HepG2 (cell line): ENCODE data around the gene DDX1. TPM values are rescaled to one million over a fixed set of nuclear protein-coding genes. Genes with fewer than 3 reads are reported as not detected.

ENCODE experiments used
- ATAC-seq: fragments of 200-7000 bp; cut with Tn5 transposase; 3 replicates; pipeline ENCODE4 v1.9.1; 2020; ENCODE audit warnings: mild to moderate bottlenecking, moderate library complexity
- BruUV-seq: library from RNA; stranded (reverse); fragments of 400-500 nt; replicated peaks from 2 replicates; lab custom pipeline; 2021; lab: Mats Ljungman, UMichigan
- CTCF ChIA-PET: fragments of 300-600 bp; formaldehyde crosslinking; extraction: SDS; loops from one replicate; lab custom pipeline; 2021; ENCODE audit warnings: low total read pairs, inconsistent platforms, low intra/inter-chr PET ratio; lab: Yijun Ruan, JAX
- POLR2A ChIA-PET: fragments of 350-600 bp; sonication (Branson Sonifier 250); formaldehyde crosslinking; loops from one replicate; lab custom pipeline; 2020; ENCODE audit warnings: antibody characterized with exemption, inconsistent platforms; lab: Yijun Ruan, JAX
- DNase-seq: peaks from one replicate; pipeline ENCODE4 v3.0.0-alpha.2; 2015; ENCODE audit warnings: low spot score
- FAIRE-seq: peaks from 3 replicates; lab custom pipeline; 2011; peaks lifted over from hg19 to GRCh38; lab: Jason Lieb, UNC
- H2AFZ ChIP-seq: one replicate; pipeline ENCODE4 v1.6.1; 2011; ENCODE audit warnings: low read length, inconsistent platforms
- H3K27ac ChIP-seq: fragments of 300-600 bp; 3 replicates; pipeline ENCODE4 v1.8.0; 2011; ENCODE audit warnings: mixed run types, mild to moderate bottlenecking, mixed read lengths, low read length, inconsistent platforms; ENCODE audit not compliant: insufficient read depth; ENCODE audit errors: extremely low read length
- H3K27me3 ChIP-seq, 2 experiments: fragments of 200-600 bp in 1 of 2; 2 replicates in 1 of 2; 3 replicates in 1 of 2; pipeline versions ENCODE4 v1.6.0 to v1.8.0; 2011; ENCODE audit warnings: low read length in 2 of 2, mild to moderate bottlenecking in 2 of 2, moderate library complexity in 2 of 2, inconsistent platforms in 1 of 2; ENCODE audit not compliant: insufficient read depth in 2 of 2, control insufficient read depth in 1 of 2
- H3K36me3 ChIP-seq, 2 experiments: fragments of 200-600 bp in 1 of 2; replicated peaks in 1 of 2; 2 replicates in 1 of 2; 3 replicates in 1 of 2; pipeline versions ENCODE4 v1.5.1 to v1.8.0; 2011; ENCODE audit warnings: low read length in 2 of 2, inconsistent platforms in 1 of 2; ENCODE audit not compliant: insufficient read depth in 2 of 2, control insufficient read depth in 1 of 2
- H3K4me1 ChIP-seq: 2 replicates; pipeline ENCODE4 v1.5.1; 2012; ENCODE audit warnings: low read length, inconsistent platforms; ENCODE audit not compliant: insufficient read depth
- H3K4me2 ChIP-seq: 2 replicates; pipeline ENCODE4 v1.6.0; 2011; ENCODE audit warnings: low read depth, low read length, inconsistent platforms
- H3K4me3 ChIP-seq, 3 experiments: fragments of 200-600 bp in 1 of 3; sonication (generic), shearing (Covaris generic) in 1 of 3; replicated peaks in 1 of 3; 2 replicates each; pipeline ENCODE4 v1.5.1; 2011 to 2016; ENCODE audit warnings: low read length in 3 of 3, inconsistent platforms in 2 of 3, low read depth in 2 of 3, mild to moderate bottlenecking in 2 of 3, control low read depth in 1 of 3, mixed read lengths in 1 of 3; ENCODE audit not compliant: insufficient read depth in 1 of 3
- H3K79me2 ChIP-seq: one replicate; pipeline ENCODE4 v1.6.1; 2011; ENCODE audit warnings: low read length, inconsistent platforms; ENCODE audit not compliant: insufficient read depth
- H3K9ac ChIP-seq: 2 replicates; pipeline ENCODE4 v1.6.0; 2011; ENCODE audit warnings: mild to moderate bottlenecking, low read depth, low read length, inconsistent platforms; ENCODE audit not compliant: insufficient read depth
- H3K9me3 ChIP-seq: 2 replicates; pipeline ENCODE4 v1.5.1; 2012; ENCODE audit warnings: mild to moderate bottlenecking, low read length
- H4K20me1 ChIP-seq: 2 replicates; pipeline ENCODE4 v1.6.0; 2011; ENCODE audit warnings: inconsistent platforms, mild to moderate bottlenecking, low read length, moderate library complexity; ENCODE audit not compliant: insufficient read depth
- BCL6 ChIP-seq: IDR thresholded peaks from 2 replicates; pipeline ENCODE4 v1.6.1; 2016; ENCODE audit warnings: missing genetic modification reagents, missing compliant biosample characterization
- HMG20B ChIP-seq: conservative IDR thresholded peaks from 2 replicates; pipeline ENCODE4 v1.6.1; 2016; ENCODE audit warnings: missing genetic modification reagents, missing compliant biosample characterization
- MTA1 ChIP-seq: sonication (generic); formaldehyde crosslinking; IDR thresholded peaks from 2 replicates; pipeline ENCODE4 v1.4.0; 2020; ENCODE audit warnings: missing genetic modification reagents, mild to moderate bottlenecking, borderline replicate concordance
- MTA3 ChIP-seq: sonication (generic); formaldehyde crosslinking; IDR thresholded peaks from 2 replicates; pipeline ENCODE4 v1.4.0; 2020; ENCODE audit warnings: missing genetic modification reagents
- NAIF1 ChIP-seq: sonication (generic); formaldehyde crosslinking; IDR thresholded peaks from 2 replicates; pipeline ENCODE4 v1.5.0; 2020; ENCODE audit warnings: mild to moderate bottlenecking, missing genetic modification reagents, borderline replicate concordance
- NCOA5 ChIP-seq: sonication (generic); formaldehyde crosslinking; IDR thresholded peaks from 2 replicates; pipeline ENCODE4 v1.4.0; 2020; ENCODE audit warnings: missing genetic modification reagents
- PRPF4 ChIP-seq: fragments of 200-400 bp; formaldehyde crosslinking; IDR thresholded peaks from 2 replicates; pipeline ENCODE4 v1.6.1; 2016; ENCODE audit warnings: low read length, low read depth; ENCODE audit not compliant: poor library complexity, severe bottlenecking
- SIX4 ChIP-seq: sonication (generic); formaldehyde crosslinking; IDR thresholded peaks from 2 replicates; pipeline ENCODE4 v1.4.0; 2020; ENCODE audit warnings: missing genetic modification reagents
- ZEB1 ChIP-seq: IDR thresholded peaks from 2 replicates; pipeline ENCODE4 v1.6.1; 2012; ENCODE audit warnings: mild to moderate bottlenecking, low read depth, inconsistent platforms; ENCODE audit not compliant: insufficient replicate concordance
- ZNF282 ChIP-seq: fragments of 450-650 bp; IDR thresholded peaks from 2 replicates; pipeline ENCODE4 v1.6.1; 2018; ENCODE audit not compliant: partially characterized antibody
- ZNF430 ChIP-seq: sonication (generic); formaldehyde crosslinking; IDR thresholded peaks from 2 replicates; pipeline ENCODE4 v1.9.0; 2021; ENCODE audit warnings: mild to moderate bottlenecking, missing genetic modification reagents
- ZNF558 ChIP-seq: sonication (generic); formaldehyde crosslinking; IDR thresholded peaks from 2 replicates; pipeline ENCODE4 v1.9.0; 2022; ENCODE audit warnings: mild to moderate bottlenecking, missing genetic modification reagents, borderline replicate concordance
- ZNF570 ChIP-seq: sonication (generic); formaldehyde crosslinking; IDR thresholded peaks from 2 replicates; pipeline ENCODE4 v1.4.0; 2020; ENCODE audit warnings: mild to moderate bottlenecking, missing genetic modification reagents, borderline replicate concordance
- WGBS: methylation state at CpG from one replicate; pipeline ENCODE4 v1.1.6; 2017; ENCODE audit warnings: low lambda C conversion rate; 5-methylcytosine and 5-hydroxymethylcytosine counted together
- in situ Hi-C: cut with HindIII; loops from 2 replicates; pipeline ENCODE4 v1.10.0; 2017; ENCODE audit warnings: low pct_unique_long_range_greater_than_20kb; ENCODE audit not compliant: extremely low pct_ligation_motif_present
- intact Hi-C: fragments of 100-400 bp; cut with micrococcal nuclease; formaldehyde crosslinking; loops from one replicate; pipeline ENCODE4 v1.10.0; 2022; ENCODE audit not compliant: unreplicated experiment
- polyA plus RNA-seq, 8 experiments: library from polyadenylated mRNA; depleted of rRNA in 3 of 8; stranded (reverse) in 7 of 8; unstranded in 1 of 8; fragments of >200 nt; fragmentation: Illumina TruSeq in 4 of 8; extraction: Trizol in 4 of 8; gene quantifications; 2 replicates each; pipeline versions ENCODE4 v1.2.1 to v1.2.3, GENCODE V29; 2011 to 2016; ENCODE audit warnings: low read depth in 4 of 8, missing spikeins in 1 of 8, mixed read lengths in 1 of 8; ENCODE audit not compliant: insufficient read depth in 1 of 8
- total RNA-seq, 5 experiments: library from RNA; depleted of rRNA; stranded (reverse); fragments of >200 nt; fragmentation: Illumina TruSeq; extraction: Trizol; gene quantifications; 2 replicates each; pipeline ENCODE4 v1.2.3, GENCODE V29; 2016; ENCODE audit warnings: low read depth in 1 of 5
- TF ChIP-seq, protein P1 (sequence below): sonication (generic); formaldehyde crosslinking; IDR thresholded peaks from 2 replicates; pipeline ENCODE4 v1.4.0; 2020; ENCODE audit warnings: low read depth, mild to moderate bottlenecking, missing genetic modification reagents
- TF ChIP-seq, protein P2 (sequence below): sonication (generic); formaldehyde crosslinking; IDR thresholded peaks from 2 replicates; pipeline ENCODE4 v1.8.0; 2022; ENCODE audit warnings: mild to moderate bottlenecking, missing genetic modification reagents, moderate library complexity
- TF ChIP-seq, protein P3 (sequence below): sonication (generic); formaldehyde crosslinking; IDR thresholded peaks from 2 replicates; pipeline ENCODE4 v1.4.0; 2020; ENCODE audit warnings: low read depth, missing genetic modification reagents

Gene DDX1
- total and polyA plus RNA-seq, 2 of the 13 experiments (the other 11 are each of a cell fraction or from before 2014, with no cell fraction given), result 81.6 to 130 TPM

DNA sequence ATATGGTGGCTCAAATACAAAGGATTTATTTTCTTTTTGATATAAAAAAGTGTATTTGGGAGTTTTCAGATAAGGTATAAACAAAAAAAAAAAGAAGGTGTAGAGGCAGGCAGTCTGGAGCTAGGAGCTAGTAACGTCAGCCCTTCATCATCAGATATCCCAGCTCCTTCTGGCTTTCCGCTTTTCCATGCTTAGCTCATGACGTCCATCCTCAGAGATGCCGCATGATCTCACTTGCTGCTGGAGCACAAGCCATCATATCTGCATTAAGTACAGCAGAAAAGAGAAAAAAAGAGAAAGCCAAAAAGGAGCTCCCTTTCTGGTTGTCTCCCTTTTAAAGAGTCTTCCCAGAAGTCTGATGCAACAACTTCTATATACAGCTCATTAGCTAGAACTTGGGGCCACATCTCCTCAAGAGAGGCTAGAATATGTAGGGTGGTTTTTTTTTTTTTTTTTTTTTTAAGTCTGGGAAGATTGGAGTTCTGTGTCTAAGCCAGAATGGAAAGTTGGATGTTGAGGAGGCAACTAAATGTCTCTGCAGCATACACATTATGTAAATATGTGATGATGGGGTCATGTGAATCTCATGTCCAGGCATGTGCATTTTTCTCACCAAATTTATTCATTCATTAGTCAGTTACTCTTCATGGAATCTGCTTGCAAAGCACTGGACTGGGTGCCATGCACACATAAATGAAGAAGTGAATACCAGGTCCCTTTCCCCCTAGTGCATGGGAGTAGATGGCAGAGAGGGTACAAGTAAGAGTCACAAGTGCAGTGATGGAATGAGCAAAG is 52.3 kb downstream of the DDX1 start:
- H2AFZ ChIP-seq, result no peak overlapping the region
- in situ Hi-C loops, result loop anchor here (25.0 kb wide), 1 partner anchor 93 kb away; no protein-coding TSS in a partner anchor
- CTCF ChIA-PET, result no interaction called here
- no peaks in the 10 kb centered on the region; a peak in 2 of 5 replicates for H3K27me3 ChIP-seq
- no peaks in the 10 kb centered on the region for H3K79me2 ChIP-seq
- H3K4me2 ChIP-seq, result no peak overlapping the region
- intact Hi-C loops, result no loop called here
- peaks cover 14% of the 10 kb centered on the region for H3K9me3 ChIP-seq
- BruUV-seq, result no TSS peak
- no peak overlapping the region for H3K27ac ChIP-seq
- FAIRE-seq (no peak), ATAC-seq (no peak; the same call in 2 of the 3 replicates), DNase-seq (no peak)
- H3K4me1 ChIP-seq, result peaks cover 31% of the 10 kb centered on the region
- H3K4me3 ChIP-seq, result no peak overlapping the region
- no peak overlapping the region for H3K9ac ChIP-seq
- WGBS, result 87% methylated on average over 4 of the region's 4 CpGs
- H4K20me1 ChIP-seq, result no peaks in the 10 kb centered on the region
- POLR2A ChIA-PET, result interaction anchor here (0.6 kb wide), 1 partner anchor 109 kb away, joined by 3 read pairs; no protein-coding TSS in a partner anchor
- no peaks in the 10 kb centered on the region; a peak in 1 of 5 replicates for H3K36me3 ChIP-seq
- TF ChIP-seq, protein P1, sequence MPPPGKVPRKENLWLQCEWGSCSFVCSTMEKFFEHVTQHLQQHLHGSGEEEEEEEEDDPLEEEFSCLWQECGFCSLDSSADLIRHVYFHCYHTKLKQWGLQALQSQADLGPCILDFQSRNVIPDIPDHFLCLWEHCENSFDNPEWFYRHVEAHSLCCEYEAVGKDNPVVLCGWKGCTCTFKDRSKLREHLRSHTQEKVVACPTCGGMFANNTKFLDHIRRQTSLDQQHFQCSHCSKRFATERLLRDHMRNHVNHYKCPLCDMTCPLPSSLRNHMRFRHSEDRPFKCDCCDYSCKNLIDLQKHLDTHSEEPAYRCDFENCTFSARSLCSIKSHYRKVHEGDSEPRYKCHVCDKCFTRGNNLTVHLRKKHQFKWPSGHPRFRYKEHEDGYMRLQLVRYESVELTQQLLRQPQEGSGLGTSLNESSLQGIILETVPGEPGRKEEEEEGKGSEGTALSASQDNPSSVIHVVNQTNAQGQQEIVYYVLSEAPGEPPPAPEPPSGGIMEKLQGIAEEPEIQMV (CRISPR knock-in tag), result no peak
- TF ChIP-seq MTA3 (CRISPR knock-in tag), result no peak
- no peak for TF ChIP-seq PRPF4
- TF ChIP-seq ZNF282, result no peak
- TF ChIP-seq ZNF558, result no peak
- no peak for TF ChIP-seq BCL6 (CRISPR knock-in tag)
- TF ChIP-seq ZEB1, result no peak
- no peak for TF ChIP-seq NAIF1 (CRISPR knock-in tag)
- TF ChIP-seq ZNF430 (CRISPR knock-in tag), result no peak
- TF ChIP-seq, protein P2, sequence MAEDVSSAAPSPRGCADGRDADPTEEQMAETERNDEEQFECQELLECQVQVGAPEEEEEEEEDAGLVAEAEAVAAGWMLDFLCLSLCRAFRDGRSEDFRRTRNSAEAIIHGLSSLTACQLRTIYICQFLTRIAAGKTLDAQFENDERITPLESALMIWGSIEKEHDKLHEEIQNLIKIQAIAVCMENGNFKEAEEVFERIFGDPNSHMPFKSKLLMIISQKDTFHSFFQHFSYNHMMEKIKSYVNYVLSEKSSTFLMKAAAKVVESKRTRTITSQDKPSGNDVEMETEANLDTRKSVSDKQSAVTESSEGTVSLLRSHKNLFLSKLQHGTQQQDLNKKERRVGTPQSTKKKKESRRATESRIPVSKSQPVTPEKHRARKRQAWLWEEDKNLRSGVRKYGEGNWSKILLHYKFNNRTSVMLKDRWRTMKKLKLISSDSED, result no peak
- TF ChIP-seq NCOA5 (CRISPR knock-in tag), result no peak
- no peak for TF ChIP-seq HMG20B (CRISPR knock-in tag)
- TF ChIP-seq SIX4 (CRISPR knock-in tag), result no peak
- TF ChIP-seq MTA1 (CRISPR knock-in tag), result no peak
- TF ChIP-seq, protein P3, sequence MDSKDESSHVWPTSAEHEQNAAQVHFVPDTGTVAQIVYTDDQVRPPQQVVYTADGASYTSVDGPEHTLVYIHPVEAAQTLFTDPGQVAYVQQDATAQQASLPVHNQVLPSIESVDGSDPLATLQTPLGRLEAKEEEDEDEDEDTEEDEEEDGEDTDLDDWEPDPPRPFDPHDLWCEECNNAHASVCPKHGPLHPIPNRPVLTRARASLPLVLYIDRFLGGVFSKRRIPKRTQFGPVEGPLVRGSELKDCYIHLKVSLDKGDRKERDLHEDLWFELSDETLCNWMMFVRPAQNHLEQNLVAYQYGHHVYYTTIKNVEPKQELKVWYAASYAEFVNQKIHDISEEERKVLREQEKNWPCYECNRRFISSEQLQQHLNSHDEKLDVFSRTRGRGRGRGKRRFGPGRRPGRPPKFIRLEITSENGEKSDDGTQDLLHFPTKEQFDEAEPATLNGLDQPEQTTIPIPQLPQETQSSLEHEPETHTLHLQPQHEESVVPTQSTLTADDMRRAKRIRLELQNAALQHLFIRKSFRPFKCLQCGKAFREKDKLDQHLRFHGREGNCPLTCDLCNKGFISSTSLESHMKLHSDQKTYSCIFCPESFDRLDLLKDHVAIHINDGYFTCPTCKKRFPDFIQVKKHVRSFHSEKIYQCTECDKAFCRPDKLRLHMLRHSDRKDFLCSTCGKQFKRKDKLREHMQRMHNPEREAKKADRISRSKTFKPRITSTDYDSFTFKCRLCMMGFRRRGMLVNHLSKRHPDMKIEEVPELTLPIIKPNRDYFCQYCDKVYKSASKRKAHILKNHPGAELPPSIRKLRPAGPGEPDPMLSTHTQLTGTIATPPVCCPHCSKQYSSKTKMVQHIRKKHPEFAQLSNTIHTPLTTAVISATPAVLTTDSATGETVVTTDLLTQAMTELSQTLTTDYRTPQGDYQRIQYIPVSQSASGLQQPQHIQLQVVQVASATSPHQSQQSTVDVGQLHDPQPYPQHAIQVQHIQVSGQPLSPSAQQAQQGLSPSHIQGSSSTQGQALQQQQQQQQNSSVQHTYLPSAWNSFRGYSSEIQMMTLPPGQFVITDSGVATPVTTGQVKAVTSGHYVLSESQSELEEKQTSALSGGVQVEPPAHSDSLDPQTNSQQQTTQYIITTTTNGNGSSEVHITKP, result no peak
- no peak for TF ChIP-seq ZNF570 (CRISPR knock-in tag)
